Breast epithelium (tissue), 3 donors: Measurements from ENCODE around the gene PEX10.

Experiments used
- CTCF ChIP-seq, 3 donors: fragments of 450-650 bp; IDR thresholded peaks; one replicate each; pipeline ENCODE4 v1.5.1; 2016 to 2017; ENCODE audit warnings: antibody characterized with exemption in 3 of 3, mild to moderate bottlenecking in 3 of 3, moderate library complexity in 3 of 3
- POLR2A ChIP-seq: fragments of 450-650 bp; IDR thresholded peaks from one replicate; pipeline ENCODE4 v1.6.1; 2016; ENCODE audit warnings: antibody characterized with exemption, mild to moderate bottlenecking, moderate library complexity

GRCh38 chr1:2458687-2459086, 46.3 kb upstream of the PEX10 start:
- TF ChIP-seq CTCF (IDR thresholded peaks at IDR 0.05), result no peak
- no peak for TF ChIP-seq POLR2A
